Kidney (tissue), 14 donors: ENCODE measurements around the gene AKAP4. TPM values are rescaled to one million over a fixed set of nuclear protein-coding genes. Genes with fewer than 3 reads are reported as not detected.

Source experiments
- DNase-seq, 5 donors: peaks; one replicate each; pipeline ENCODE4 v3.0.0-alpha.2; 2013 to 2020
- FAIRE-seq: peaks from 2 replicates; lab custom pipeline; 2012; peaks lifted over from hg19 to GRCh38; lab: Jason Lieb, UNC
- H3K27ac ChIP-seq, 2 donors: one replicate each; pipeline ENCODE4 v1.7.0; 2013; ENCODE audit warnings: low read depth in 2 of 2, low read length in 2 of 2, inconsistent platforms in 1 of 2
- H3K27me3 ChIP-seq: one replicate; pipeline ENCODE4 v1.7.1; 2013; ENCODE audit warnings: low read length, inconsistent platforms; ENCODE audit not compliant: control insufficient read depth, insufficient read depth
- H3K36me3 ChIP-seq, 3 donors: one replicate each; pipeline versions ENCODE4 v1.7.0 to v1.7.1; 2013; ENCODE audit warnings: low read length in 3 of 3, control low read depth in 1 of 3, inconsistent platforms in 1 of 3; ENCODE audit not compliant: insufficient read depth in 3 of 3, control insufficient read depth in 2 of 3
- H3K4me1 ChIP-seq, 3 donors: one replicate each; pipeline versions ENCODE4 v1.7.0 to v1.7.1; 2013; ENCODE audit warnings: low read length in 3 of 3, inconsistent platforms in 1 of 3, low read depth in 1 of 3; ENCODE audit not compliant: control insufficient read depth in 2 of 3, insufficient read depth in 2 of 3
- H3K4me3 ChIP-seq, 3 donors: one replicate each; pipeline versions ENCODE4 v1.7.0 to v1.8.1; 2013; ENCODE audit warnings: low read length in 3 of 3, control low read depth in 1 of 3, inconsistent platforms in 1 of 3
- H3K9ac ChIP-seq, 3 donors: one replicate each; pipeline versions ENCODE4 v1.7.0 to v1.7.1; 2013; ENCODE audit warnings: low read length in 3 of 3, control low read depth in 1 of 3, inconsistent platforms in 1 of 3
- H3K9me3 ChIP-seq, 3 donors: one replicate each; pipeline versions ENCODE4 v1.7.0 to v1.7.1; 2013; ENCODE audit warnings: low read length in 3 of 3, control low read depth in 1 of 3, inconsistent platforms in 1 of 3; ENCODE audit not compliant: control insufficient read depth in 2 of 3, insufficient read depth in 1 of 3
- intact Hi-C: fragments of 100-400 bp; cut with DNase I; formaldehyde crosslinking; loops from one replicate; pipeline ENCODE4 v1.11.1; 2022
- polyA plus RNA-seq: library from polyadenylated mRNA; stranded (reverse); fragments of 350-450 nt; fragmentation: Illumina TruSeq; extraction: RNeasy Lipid Tissue Mini Kit (QIAGEN cat#74804); gene quantifications from one replicate; pipeline ENCODE4 v1.2.3, GENCODE V29; 2014; ENCODE audit warnings: low read depth, low replicate concordance; ENCODE audit not compliant: insufficient read depth
- total RNA-seq: library from RNA; stranded (reverse); fragmentation: NEBNext Ultra II Directional; extraction: Animal tissue kit (Norgen Biotek cat#: 25700); gene quantifications from one replicate; pipeline ENCODE4 v1.2.1, GENCODE V29; 2021
- TF ChIP-seq, protein P1 (sequence below): IDR thresholded peaks from 3 replicates; pipeline ENCODE4 v1.5.1; 2012; ENCODE audit warnings: mild to moderate bottlenecking, moderate library complexity, borderline replicate concordance; ENCODE audit not compliant: insufficient read depth; ENCODE audit errors: extremely low read depth
- donor health status: control.
- donor health status: control.
- donor health status: control.
- donor health status: control.
- donor health status: control.
- donor health status: DM: yes; HTN: yes; CAD: no.
- donor health status: Normal renal cell carcinoma (clear cell type).

The AKAP4 gene
- total and polyA plus RNA-seq, 2 donors from 2014 or later, result not detected

DNA sequence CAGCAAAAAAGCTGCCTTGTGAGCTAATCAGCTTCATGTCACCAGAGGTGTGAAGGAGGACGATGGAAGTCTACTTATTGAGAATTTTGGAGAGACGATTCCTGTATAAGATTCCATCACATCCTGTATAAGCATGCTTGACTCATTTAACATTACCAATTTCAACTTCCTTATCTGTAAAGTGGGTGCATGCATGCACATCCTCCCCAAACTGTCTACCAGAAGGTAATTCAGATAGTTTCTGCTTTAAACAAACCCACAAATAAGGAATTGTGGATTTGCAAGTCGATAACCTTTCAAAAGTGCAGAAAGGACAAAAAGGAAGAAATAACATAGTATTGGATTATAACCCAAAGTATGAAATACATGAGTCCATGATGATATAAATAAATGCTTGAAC, 31.1 kb downstream of the AKAP4 start:
- Histone ChIP-seq H3K27me3 (no peaks in the 10 kb centered on the region), H3K36me3 (no peaks in the 10 kb centered on the region), H3K9me3 (no peaks in the 10 kb centered on the region), H3K4me1 (no peaks in the 10 kb centered on the region), H3K4me3 (no peak overlapping the region), H3K9ac (no peak overlapping the region), H3K27ac (no peak overlapping the region)
- no peak for DNase-seq
- intact Hi-C loops, result no loop called here
- no peak for FAIRE-seq
- TF ChIP-seq, protein P1, sequence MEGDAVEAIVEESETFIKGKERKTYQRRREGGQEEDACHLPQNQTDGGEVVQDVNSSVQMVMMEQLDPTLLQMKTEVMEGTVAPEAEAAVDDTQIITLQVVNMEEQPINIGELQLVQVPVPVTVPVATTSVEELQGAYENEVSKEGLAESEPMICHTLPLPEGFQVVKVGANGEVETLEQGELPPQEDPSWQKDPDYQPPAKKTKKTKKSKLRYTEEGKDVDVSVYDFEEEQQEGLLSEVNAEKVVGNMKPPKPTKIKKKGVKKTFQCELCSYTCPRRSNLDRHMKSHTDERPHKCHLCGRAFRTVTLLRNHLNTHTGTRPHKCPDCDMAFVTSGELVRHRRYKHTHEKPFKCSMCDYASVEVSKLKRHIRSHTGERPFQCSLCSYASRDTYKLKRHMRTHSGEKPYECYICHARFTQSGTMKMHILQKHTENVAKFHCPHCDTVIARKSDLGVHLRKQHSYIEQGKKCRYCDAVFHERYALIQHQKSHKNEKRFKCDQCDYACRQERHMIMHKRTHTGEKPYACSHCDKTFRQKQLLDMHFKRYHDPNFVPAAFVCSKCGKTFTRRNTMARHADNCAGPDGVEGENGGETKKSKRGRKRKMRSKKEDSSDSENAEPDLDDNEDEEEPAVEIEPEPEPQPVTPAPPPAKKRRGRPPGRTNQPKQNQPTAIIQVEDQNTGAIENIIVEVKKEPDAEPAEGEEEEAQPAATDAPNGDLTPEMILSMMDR, result no peak

DNA sequence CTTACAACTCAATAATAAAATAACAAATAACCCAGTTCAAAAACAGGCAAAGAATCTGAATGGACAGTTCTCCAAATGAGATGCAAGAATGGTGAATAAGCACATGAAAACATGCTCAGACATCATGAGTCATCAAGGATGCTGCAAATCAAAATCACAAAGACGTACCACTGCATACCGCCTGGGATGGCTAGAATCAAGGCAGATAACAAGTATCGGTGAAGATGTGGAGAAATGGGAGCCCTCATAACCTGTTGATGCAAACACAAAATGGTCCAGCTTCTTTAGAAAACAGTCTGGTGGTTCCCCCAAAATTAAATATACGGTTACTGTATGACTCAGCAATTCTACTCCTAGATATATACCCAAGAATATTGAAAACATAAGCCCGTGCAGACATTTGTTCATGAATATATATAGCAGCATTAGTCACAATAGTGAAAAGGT, 32.5 kb downstream of the AKAP4 start:
- FAIRE-seq (no peak), DNase-seq (no peak)
- H3K9ac ChIP-seq, result no peak overlapping the region
- TF ChIP-seq, protein P1, result no peak
- no peaks in the 10 kb centered on the region for H3K36me3 ChIP-seq
- H3K9me3 ChIP-seq, result no peaks in the 10 kb centered on the region
- no peaks in the 10 kb centered on the region for H3K4me1 ChIP-seq
- H3K4me3 ChIP-seq, result no peak overlapping the region
- no peak overlapping the region for H3K27ac ChIP-seq
- H3K27me3 ChIP-seq, result no peaks in the 10 kb centered on the region
- intact Hi-C loops, result no loop called here

DNA sequence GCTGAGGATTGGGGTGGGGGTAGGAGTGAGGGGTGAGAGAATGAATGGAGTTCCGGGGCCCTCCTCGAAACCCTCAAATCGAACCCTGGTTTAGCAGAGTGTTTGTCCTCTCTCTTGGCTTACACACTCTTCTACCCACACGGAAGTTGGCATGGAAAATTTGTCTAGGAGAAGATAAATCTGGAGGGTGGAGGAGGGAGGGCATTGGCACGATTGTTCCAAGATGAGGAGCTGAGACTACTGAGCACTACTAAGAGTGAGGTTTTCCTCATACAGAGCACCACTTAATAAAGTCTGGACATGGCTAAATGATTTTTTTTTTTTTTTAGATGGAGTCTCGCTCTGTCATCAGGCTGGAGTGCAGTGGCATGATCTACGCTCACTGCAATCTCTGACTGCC, 33.4 kb downstream of the AKAP4 start:
- intact Hi-C loops, result no loop called here
- H3K9ac ChIP-seq, result no peak overlapping the region
- FAIRE-seq, result no peak

More for the DNA sequence above, 33.4 kb downstream of the AKAP4 start:
- TF ChIP-seq, protein P1, result no peak
- Histone ChIP-seq H3K36me3 (no peaks in the 10 kb centered on the region), H3K27ac (no peak overlapping the region), H3K4me3 (no peak overlapping the region), H3K9me3 (no peaks in the 10 kb centered on the region), H3K27me3 (no peaks in the 10 kb centered on the region), H3K4me1 (no peaks in the 10 kb centered on the region)
- DNase-seq, result no peak
